ENCODE results near the gene CACNA1I.

The CACNA1I gene

GRCh38 chr22:39563571-39564428 lies 6.8 kb upstream of the CACNA1I start:
- TF ChIP-seq ZFX (IDR thresholded peaks at IDR 0.05; ENCODE audit: borderline replicate concordance): no peak
- TF ChIP-seq, protein P1, sequence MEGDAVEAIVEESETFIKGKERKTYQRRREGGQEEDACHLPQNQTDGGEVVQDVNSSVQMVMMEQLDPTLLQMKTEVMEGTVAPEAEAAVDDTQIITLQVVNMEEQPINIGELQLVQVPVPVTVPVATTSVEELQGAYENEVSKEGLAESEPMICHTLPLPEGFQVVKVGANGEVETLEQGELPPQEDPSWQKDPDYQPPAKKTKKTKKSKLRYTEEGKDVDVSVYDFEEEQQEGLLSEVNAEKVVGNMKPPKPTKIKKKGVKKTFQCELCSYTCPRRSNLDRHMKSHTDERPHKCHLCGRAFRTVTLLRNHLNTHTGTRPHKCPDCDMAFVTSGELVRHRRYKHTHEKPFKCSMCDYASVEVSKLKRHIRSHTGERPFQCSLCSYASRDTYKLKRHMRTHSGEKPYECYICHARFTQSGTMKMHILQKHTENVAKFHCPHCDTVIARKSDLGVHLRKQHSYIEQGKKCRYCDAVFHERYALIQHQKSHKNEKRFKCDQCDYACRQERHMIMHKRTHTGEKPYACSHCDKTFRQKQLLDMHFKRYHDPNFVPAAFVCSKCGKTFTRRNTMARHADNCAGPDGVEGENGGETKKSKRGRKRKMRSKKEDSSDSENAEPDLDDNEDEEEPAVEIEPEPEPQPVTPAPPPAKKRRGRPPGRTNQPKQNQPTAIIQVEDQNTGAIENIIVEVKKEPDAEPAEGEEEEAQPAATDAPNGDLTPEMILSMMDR (IDR thresholded peaks at IDR 0.05): no peak
- no peak overlapping the region for H3K27ac ChIP-seq

- H3K27ac ChIP-seq: no peak overlapping the region
- TF ChIP-seq ZFX (IDR thresholded peaks at IDR 0.05; ENCODE audit: borderline replicate concordance): no peak
- TF ChIP-seq, protein P1 (IDR thresholded peaks at IDR 0.05): no peak
Observed at GRCh38 chr22:39565414-39565944, 5.1 kb upstream of the CACNA1I start.

DNA sequence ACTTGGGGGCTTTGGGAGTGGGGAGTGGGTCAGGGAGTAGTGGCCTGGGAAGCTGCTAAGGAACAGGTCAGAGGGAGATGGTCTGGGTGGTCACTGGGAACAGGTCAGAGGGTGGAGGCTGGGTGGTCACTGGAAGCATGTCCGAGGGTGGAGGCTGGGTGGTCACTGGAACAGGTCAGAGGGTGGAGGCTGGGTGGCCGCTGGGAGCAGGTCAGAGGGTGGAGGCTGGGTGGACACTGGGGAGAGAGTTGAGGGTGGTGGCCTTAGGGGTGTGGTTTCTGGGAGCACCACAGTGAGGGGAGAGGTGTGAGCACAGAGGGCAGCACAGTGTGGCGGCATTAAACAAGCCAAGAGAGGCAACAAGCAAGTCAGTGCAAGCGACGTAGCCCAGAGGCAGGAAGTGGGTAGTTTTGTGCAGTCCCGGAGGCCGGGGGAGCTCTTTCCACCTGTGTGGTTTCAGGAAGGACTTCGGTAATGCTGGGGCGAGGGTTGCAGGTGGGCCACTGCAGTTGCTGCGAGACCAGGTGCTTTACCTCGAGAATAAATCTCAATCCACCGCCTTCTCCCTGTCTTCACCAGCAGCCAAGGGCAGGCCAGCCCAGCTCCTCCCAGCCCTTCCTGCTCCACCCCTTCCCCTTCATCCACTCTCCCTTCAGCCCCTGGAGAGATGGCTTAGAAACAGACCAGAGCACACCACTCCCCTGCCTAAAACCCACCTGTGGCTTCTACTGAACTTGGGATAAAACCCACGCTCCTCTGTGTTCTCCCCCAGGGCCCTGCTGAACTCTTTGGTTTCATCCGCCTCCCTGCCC lies 3.2 kb upstream of the CACNA1I start:
- H3K27ac ChIP-seq: no peak overlapping the region
- no peak for TF ChIP-seq ZFX (IDR thresholded peaks at IDR 0.05; ENCODE audit: borderline replicate concordance)
- TF ChIP-seq, protein P1 (IDR thresholded peaks at IDR 0.05): no peak

DNA sequence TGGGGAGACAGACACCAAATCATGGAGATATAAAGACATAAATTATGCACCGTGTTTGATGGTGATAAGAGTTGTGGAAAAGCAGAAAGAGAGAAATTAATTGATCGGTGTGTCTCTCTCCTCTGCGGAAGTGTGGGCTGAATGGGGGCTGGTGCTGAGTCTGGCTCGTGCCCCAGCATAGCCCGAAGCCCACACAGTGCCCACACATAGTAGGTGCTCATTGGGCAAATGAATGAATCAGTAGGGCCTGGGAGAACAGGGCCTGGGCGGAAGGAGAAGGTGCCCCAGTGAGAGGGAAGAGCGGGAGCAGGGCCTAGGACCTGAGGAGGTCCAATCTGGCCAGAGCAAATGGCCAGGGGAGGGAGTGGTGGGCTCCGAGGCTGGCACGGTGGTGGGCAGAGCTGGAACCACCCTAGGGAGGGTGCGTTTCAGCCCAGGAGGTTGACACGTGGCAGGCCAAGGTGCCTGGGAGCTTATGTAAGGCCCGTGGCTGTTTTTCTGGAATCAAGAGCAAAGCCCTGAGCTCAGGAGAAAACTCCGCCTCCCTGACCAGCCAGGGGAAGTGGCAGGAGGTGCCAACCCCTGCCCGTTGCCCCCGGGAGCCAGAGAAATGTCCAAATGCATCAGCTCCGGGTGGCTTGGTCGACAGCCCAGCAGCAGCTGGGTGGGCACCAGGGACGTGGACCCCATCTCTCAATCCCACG lies 2.1 kb upstream of the CACNA1I start:
- TF ChIP-seq, protein P1 (IDR thresholded peaks at IDR 0.05): no peak
- no peak for TF ChIP-seq ZFX (IDR thresholded peaks at IDR 0.05; ENCODE audit: borderline replicate concordance)
- no peak overlapping the region for H3K27ac ChIP-seq

DNA sequence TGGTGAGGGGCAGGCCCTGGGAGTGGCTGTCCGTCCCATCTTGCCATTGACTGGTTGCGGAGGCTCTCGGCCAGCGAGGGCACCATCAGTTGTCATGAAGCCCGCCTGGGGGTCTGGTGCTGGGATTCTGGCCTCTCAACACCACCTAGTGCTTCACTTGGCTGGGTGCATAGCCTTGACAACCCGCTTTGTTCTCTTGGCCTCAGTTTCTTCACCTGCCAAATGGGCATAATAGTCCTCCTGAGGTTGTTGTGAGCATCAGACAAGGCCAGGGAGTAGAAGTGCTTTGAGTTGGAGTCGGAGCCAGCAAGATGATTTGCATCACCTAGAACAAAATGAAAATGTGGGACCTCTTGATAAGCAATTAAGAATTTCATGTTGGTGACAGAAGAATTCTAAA lies 1.5 kb upstream of the CACNA1I start:
- no peak for TF ChIP-seq ZFX (IDR thresholded peaks at IDR 0.05; ENCODE audit: borderline replicate concordance)
- TF ChIP-seq, protein P1 (IDR thresholded peaks at IDR 0.05): no peak
- no peak overlapping the region for H3K27ac ChIP-seq

DNA sequence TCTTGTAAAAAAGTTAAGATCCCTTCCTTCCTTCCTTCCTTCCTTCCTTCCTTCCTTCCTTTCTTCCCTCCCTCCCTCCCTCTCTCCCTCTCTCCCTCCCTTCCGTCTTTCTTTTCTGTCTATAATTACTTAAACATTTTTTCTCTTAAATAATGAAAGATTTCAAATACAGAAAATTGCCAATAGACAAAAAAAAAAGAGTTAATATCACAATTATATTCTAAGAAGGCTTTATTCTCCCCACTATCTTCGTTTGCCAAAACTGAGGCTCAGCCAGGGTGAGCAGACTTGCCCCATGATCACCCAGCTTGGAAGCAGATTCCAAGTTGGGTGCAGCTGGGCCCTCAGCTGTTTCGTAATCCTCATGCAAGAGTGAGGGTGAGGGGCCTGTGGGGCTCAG lies 327 bp upstream of the CACNA1I start:
- TF ChIP-seq ZFX (IDR thresholded peaks at IDR 0.05; ENCODE audit: borderline replicate concordance): no peak
- TF ChIP-seq, protein P1 (IDR thresholded peaks at IDR 0.05): no peak
- H3K27ac ChIP-seq: no peak overlapping the region

All from 22Rv1 (cell line).